ENCODE results near the gene CTU2.

DNA sequence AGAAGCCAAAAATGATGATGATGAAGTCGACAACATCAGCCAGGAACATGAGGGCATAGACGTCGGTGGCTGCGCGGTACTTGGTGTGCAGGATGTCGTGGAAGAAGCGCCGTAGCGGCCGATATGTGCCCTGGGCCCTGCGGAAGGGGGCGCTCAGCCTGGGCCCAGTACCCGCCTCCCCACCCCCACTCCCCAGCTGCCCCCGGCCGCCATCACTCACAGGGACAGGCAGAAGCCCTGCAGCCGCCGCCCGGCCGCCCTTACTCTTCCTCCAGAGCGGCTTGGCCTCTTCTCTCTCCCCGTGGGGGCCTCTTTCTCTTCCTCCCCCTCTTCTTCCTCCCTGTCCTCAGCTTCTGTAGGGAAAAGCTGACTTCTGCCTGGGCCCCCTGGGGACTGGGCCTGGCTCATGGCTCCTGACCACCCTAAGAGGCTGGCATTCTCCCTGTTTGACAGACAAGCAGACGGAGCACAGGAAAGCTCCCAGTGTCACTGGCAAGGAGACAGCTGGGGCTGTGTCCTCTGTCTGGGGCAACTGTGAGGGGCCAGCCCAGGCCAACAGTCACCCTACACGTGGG, 14.2 kb downstream of the CTU2 start:
- TF ChIP-seq, protein P1, sequence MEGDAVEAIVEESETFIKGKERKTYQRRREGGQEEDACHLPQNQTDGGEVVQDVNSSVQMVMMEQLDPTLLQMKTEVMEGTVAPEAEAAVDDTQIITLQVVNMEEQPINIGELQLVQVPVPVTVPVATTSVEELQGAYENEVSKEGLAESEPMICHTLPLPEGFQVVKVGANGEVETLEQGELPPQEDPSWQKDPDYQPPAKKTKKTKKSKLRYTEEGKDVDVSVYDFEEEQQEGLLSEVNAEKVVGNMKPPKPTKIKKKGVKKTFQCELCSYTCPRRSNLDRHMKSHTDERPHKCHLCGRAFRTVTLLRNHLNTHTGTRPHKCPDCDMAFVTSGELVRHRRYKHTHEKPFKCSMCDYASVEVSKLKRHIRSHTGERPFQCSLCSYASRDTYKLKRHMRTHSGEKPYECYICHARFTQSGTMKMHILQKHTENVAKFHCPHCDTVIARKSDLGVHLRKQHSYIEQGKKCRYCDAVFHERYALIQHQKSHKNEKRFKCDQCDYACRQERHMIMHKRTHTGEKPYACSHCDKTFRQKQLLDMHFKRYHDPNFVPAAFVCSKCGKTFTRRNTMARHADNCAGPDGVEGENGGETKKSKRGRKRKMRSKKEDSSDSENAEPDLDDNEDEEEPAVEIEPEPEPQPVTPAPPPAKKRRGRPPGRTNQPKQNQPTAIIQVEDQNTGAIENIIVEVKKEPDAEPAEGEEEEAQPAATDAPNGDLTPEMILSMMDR (IDR thresholded peaks at IDR 0.05 in 8 of 11, conservative IDR thresholded peaks at IDR 0.05 in 3 of 11), result no peak
- TF ChIP-seq POLR2AphosphoS5 (IDR thresholded peaks at IDR 0.05), result no peak

All from spleen (tissue), 7 donors.